SK-N-MC (cell line): ENCODE measurements around the gene ZRANB1.

Source experiments
- DNase-seq: peaks from one replicate; pipeline ENCODE4 v3.0.0-alpha.2; 2011; ENCODE audit warnings: low read depth, low spot score
- H3K27ac ChIP-seq: fragments of 200-600 bp; sonication (generic); 2 replicates; pipeline ENCODE4 v1.5.1; 2016; ENCODE audit warnings: mixed run types
- H3K36me3 ChIP-seq: fragments of 200-600 bp; sonication (generic); 2 replicates; pipeline ENCODE4 v1.6.1; 2017; ENCODE audit warnings: antibody characterized with exemption, low read length, mixed read lengths; ENCODE audit not compliant: insufficient read depth
- H3K4me3 ChIP-seq: fragments of 200-600 bp; sonication (generic); 2 replicates; pipeline ENCODE4 v1.5.1; 2016
- H3K9ac ChIP-seq: fragments of 200-600 bp; sonication (generic); 2 replicates; pipeline ENCODE4 v1.8.0; 2017; ENCODE audit warnings: mixed run types, mixed read lengths; ENCODE audit not compliant: insufficient read length
- H3K9me3 ChIP-seq: fragments of 200-600 bp; sonication (generic); 2 replicates; pipeline ENCODE4 v1.6.1; 2017; ENCODE audit warnings: low read depth, mild to moderate bottlenecking, antibody characterized with exemption, low read length, moderate library complexity, mixed read lengths
- EZH2 ChIP-seq: fragments of 200-600 bp; sonication (generic); IDR thresholded peaks from one replicate; pipeline ENCODE4 v1.6.1; 2017; ENCODE audit warnings: antibody characterized with exemption
- FOXP2 ChIP-seq: optimal IDR thresholded peaks from 2 replicates; pipeline ENCODE3; 2011; ENCODE audit warnings: mild to moderate bottlenecking, moderate library complexity; ENCODE audit not compliant: insufficient read depth; ENCODE audit errors: extremely low read length, control extremely low read depth
- POLR2AphosphoS5 ChIP-seq: IDR thresholded peaks from 2 replicates; pipeline ENCODE4 v1.6.1; 2012; ENCODE audit warnings: mild to moderate bottlenecking, low read depth, low read length, borderline replicate concordance

The ZRANB1 gene

DNA sequence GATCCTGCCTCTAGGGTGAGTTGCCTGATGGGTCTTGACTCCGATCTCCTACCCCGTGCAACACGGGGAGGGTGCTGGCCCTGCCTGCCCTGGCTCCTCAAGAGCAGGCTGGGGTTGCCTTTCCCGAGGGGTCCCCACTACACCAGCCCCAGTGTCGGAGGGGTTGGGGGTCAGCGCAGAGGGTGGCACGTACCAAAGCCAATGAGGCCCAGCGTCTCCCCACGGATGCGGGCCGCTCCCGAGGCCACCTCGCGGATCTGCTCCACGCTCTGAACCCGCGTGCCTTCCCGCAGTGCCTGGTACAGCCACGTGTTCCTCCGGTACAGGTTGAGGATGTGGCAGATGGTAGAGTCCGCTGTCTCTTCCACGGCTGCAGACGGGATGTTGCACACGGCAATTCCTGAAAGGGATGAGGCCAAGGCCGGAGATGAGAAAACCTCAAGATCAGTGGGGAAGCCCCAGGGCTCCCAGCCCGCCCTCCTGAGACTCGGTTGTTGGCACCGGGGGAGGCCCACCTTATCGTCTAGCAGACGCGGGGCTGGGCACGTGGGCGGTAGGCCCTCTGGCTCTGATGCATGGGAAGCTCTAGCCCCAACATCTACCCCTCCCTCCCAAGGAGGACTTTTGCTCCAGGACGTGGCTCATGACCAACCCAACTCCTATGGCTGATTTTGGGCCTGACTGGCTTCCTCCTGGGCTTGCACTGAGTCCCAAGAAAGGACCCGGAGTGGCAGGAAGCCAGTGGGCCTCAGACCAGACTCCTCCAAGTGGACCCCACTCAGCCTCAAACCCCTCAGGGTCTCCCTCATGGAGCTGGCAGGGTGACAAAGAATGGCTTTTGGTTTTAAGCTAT is 56.1 kb downstream of the ZRANB1 start:
- Histone ChIP-seq H3K9me3 (no peaks in the 10 kb centered on the region), H3K27ac (no peak overlapping the region), H3K4me3 (no peak overlapping the region), H3K36me3 (no peaks in the 10 kb centered on the region; the same call in 1 of the 2 replicates), H3K9ac (no peak overlapping the region)
- TF ChIP-seq EZH2, result no peak
- no peak for TF ChIP-seq POLR2AphosphoS5
- TF ChIP-seq FOXP2, result no peak
- DNase-seq, result no peak

DNA sequence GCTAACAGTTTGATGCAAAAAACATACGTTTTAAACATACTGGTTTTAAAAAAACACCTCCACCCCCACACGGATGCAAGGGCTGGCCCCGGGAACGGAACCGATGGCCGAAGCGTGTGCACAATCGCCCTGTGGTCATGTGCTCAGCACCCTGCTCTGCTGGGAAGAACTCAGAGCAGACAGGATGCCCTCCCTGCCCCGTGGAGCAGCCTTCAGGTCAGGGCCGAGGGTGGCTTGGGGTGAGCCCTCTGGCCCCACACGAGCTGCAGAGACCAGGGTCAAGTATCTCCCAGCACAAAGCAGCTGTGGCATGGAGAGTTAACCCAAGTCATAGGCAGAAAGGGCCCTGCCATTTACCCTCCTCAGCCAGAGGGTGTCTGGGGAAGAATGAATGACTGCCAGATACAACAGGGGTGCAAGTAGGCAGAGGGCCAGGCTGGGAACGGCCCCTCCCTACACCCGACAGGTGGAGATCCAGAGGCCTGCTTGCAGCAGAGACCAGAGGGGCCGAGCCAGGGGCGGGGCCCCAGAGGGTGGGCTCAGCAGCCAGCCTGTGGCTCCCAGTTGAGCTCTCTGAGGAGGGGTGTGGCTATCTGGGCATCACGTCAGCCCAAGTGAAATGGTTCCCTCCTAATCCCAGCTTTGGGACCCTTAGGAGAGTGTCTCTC is 56.8 kb downstream of the ZRANB1 start:
- TF ChIP-seq POLR2AphosphoS5 (no peak), EZH2 (no peak), FOXP2 (no peak)
- no peak overlapping the region for H3K9ac ChIP-seq
- H3K9me3 ChIP-seq, result no peaks in the 10 kb centered on the region
- DNase-seq, result no peak
- no peaks in the 10 kb centered on the region; the same call in 1 of the 2 replicates for H3K36me3 ChIP-seq
- no peak overlapping the region for H3K27ac ChIP-seq
- H3K4me3 ChIP-seq, result no peak overlapping the region

DNA sequence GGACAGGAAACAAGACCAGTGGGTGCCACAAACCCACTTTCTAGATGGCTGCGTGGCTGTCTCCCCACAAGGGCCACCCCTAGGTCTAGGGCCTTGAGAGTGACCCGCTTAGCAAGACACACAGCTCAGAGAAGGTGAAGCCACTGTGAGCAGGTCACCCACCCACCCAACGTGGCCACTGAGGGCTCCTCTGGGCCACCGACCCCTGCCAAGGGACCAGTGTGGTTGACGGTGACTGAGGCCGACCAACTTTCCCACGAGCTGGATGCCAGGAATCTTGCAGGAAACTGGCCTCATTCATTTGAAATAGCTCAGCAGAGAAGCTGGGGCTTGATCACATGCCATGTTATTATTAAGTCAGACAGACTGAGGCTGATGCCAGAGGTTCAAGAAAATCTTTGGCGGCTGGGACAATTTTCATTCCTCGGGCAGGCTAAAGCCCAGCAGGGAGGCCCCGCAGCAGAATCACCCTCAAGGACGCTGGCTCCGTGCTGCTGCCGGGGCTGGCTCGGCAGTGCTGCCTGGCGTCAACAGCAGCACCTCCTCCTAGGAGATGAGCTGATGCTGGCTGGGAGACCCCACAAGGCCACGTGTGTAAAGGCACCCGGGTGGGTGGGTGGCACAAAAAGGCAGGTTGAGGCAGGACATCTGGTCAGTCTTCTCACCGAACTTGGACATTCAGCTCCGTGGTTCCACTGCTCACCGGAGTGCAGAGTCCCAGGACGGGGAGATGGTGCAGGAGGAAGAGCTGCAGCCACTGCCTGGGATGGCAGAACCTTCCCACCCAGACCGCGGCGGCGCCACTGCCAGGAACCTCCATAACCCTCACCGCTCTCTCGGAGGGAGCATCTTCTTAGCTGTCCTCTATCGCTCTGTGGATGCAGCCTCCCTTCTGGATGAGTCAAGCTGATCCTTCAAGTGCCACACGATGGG is 57.8 kb downstream of the ZRANB1 start:
- no peak for TF ChIP-seq FOXP2
- TF ChIP-seq POLR2AphosphoS5, result no peak
- no peak for TF ChIP-seq EZH2
- no peak overlapping the region for H3K4me3 ChIP-seq
- no peak for DNase-seq
- no peak overlapping the region for H3K27ac ChIP-seq
- H3K9ac ChIP-seq, result no peak overlapping the region
- H3K36me3 ChIP-seq, result no peaks in the 10 kb centered on the region; the same call in 1 of the 2 replicates
- no peaks in the 10 kb centered on the region for H3K9me3 ChIP-seq

DNA sequence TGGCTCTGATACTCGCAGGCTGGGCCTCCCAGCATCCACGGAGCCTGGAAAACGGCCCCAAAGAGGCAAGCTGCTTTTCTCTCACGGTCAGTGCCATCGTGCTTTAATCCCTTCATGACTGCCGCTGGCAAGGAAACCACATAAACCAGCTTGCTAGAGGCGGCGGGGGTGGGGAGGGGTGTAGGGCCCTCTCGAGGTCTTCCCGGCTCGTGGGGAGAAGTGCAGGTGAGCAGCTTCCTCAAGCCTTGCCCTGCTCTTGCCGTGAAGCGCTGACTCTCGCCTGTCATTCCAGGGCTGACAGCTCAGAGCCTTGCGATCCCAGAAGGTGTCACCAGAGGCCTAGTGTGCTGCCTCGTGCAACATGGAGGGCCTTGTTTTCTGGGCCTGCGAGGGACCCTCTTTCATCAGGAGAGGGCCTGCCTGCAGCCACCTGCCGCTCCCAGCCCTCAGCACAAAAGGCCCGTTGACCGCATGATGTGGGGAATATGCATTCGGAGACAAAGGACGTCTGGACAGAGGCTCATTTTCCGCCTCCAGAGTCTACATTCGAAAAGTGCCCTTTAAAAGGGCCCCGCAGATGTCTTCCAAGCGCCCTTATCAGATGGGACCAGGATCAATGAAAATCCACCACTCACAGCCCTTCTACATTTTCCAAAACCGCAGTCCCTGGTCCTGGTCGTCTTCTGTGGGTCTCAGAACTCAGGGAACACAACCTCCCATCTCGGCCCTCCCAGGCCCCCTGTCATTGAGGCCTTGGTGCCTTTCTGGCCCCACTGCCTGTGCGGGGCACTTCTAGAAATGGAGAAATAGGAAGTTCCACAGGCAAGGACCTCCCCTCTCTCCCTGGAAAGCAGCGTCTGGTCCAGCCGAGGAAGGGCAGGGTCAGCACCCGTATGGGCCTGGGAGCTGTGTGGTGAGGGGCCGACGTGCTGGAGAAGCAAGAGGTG is 58.7 kb downstream of the ZRANB1 start:
- no peak overlapping the region for H3K4me3 ChIP-seq
- DNase-seq, result no peak
- no peak overlapping the region for H3K27ac ChIP-seq
- no peaks in the 10 kb centered on the region for H3K9me3 ChIP-seq
- no peak for TF ChIP-seq POLR2AphosphoS5
- TF ChIP-seq EZH2, result no peak
- no peak overlapping the region for H3K9ac ChIP-seq
- H3K36me3 ChIP-seq, result no peaks in the 10 kb centered on the region; the same call in 1 of the 2 replicates

DNA sequence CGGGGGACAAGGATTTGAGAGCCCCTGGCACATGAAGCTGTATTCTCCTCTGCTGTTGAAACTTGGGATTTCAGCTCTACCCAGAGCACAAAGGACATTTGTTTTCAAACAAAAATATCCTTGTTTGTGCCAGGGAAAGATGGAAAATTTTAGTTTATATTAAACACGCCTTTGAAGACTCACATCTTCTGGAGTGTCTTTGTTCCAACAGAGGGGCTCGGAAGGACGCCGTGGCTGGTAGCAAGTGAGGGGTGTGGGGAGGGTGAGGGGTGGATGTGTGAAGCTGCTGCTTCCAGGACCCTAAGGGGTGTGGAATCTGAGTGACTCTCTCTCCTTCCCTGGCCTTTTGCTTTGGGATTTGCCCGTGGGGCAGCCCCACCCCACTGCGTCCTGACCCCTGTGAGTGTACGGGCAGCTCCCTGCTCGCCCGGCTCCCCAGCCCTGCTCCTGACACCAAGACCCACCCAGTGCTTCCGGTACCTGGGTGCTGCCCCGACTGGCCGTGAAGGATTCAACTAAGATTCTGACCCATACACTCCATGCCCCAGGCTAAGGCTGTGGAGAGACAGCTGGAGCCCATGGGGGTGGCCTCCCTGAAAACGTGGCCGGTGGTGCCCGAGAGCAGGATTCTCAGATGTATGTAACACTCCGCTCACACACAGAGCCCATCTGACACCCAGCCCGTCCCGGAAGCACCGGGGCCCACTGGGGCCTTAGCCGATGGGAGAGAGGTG is 59.6 kb downstream of the ZRANB1 start:
- Histone ChIP-seq H3K36me3 (no peaks in the 10 kb centered on the region; the same call in 1 of the 2 replicates), H3K4me3 (no peak overlapping the region), H3K9me3 (no peaks in the 10 kb centered on the region), H3K9ac (no peak overlapping the region), H3K27ac (no peak overlapping the region)
- DNase-seq, result no peak
- no peak for TF ChIP-seq FOXP2
- TF ChIP-seq EZH2, result no peak
- TF ChIP-seq POLR2AphosphoS5, result no peak

DNA sequence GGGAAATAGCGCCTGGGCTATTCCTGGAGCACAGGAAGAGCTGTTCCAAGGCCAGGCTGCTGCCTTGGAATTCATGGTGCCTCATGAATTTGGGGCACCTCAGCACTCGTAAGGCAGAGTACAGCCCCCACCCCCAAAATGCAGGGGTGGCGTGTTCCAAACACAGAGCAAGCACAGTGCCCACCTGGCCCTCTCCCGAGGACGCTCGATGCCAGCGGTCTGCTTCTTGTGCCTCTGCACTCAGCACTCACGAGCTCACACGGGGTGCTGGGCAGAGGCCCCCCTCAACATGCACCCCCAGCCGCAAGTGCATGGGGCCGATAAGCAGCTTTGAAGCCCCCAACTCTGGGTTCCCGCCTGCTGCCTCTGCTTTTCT is 60.1 kb downstream of the ZRANB1 start:
- H3K36me3 ChIP-seq, result no peaks in the 10 kb centered on the region; the same call in 1 of the 2 replicates
- DNase-seq, result no peak
- no peak overlapping the region for H3K9ac ChIP-seq
- no peak for TF ChIP-seq FOXP2
- TF ChIP-seq POLR2AphosphoS5, result no peak
- TF ChIP-seq EZH2, result no peak
- H3K4me3 ChIP-seq, result no peak overlapping the region
- H3K27ac ChIP-seq, result no peak overlapping the region
- no peaks in the 10 kb centered on the region for H3K9me3 ChIP-seq
